ENCODE results near the gene CYP2R1.

The CYP2R1 gene

GRCh38 chr11:14835496-14836492, 56.2 kb downstream of the CYP2R1 start:
- H3K36me3 ChIP-seq (ENCODE audit: insufficient read depth, low read length) = no peaks in the 10 kb centered on the region
- H2AFZ ChIP-seq (ENCODE audit: low read length) = no peak overlapping the region
- H3K27me3 ChIP-seq (ENCODE audit: insufficient read depth, low read length) = no peaks in the 10 kb centered on the region
- TF ChIP-seq CTCF (IDR thresholded peaks at IDR 0.05; ENCODE audit: low read length) (no peak), EZH2 (IDR thresholded peaks at IDR 0.05; ENCODE audit: borderline replicate concordance, low read length) (no peak)
- no peaks in the 10 kb centered on the region for H3K9me2 ChIP-seq (ENCODE audit: low read depth, low read length)
- H3K4me2 ChIP-seq (ENCODE audit: low read length) = no peak overlapping the region
- H3K4me3 ChIP-seq (ENCODE audit: low read depth, low read length, poor library complexity, severe bottlenecking) = no peak overlapping the region
- H3F3A ChIP-seq (ENCODE audit: insufficient read depth, low read length) = no peaks in the 10 kb centered on the region
- H3K4me1 ChIP-seq (ENCODE audit: insufficient read depth, low read length, severe bottlenecking) = peaks cover 4% of the 10 kb centered on the region
- no peaks in the 10 kb centered on the region for H3K9me3 ChIP-seq (ENCODE audit: low read length)
- H3K79me2 ChIP-seq (ENCODE audit: insufficient read depth, low read length) = no peaks in the 10 kb centered on the region
- H3K27ac ChIP-seq (ENCODE audit: low read depth, low read length, poor library complexity, severe bottlenecking) = no peak overlapping the region
- H3K9ac ChIP-seq (ENCODE audit: low read length) = no peak overlapping the region
- no peaks in the 10 kb centered on the region for H4K20me1 ChIP-seq (ENCODE audit: insufficient read depth, low read length)
